ENCODE results near the gene KRTAP4-9. TPM values are rescaled to one million over a fixed set of nuclear protein-coding genes. Genes with fewer than 3 reads are reported as not detected.
"Not testable (repeated sequence)": the region's sequence is repeated elsewhere in the genome, so short reads cannot be mapped to it uniquely, and the experiment has no call there.

KRTAP4-9 gene
- total RNA-seq, 1 experiment from 2014 or later = not detected

- not testable (repeated sequence) for H3K4me3 ChIP-seq (ENCODE audit: low read length); H2AFZ ChIP-seq (ENCODE audit: low read length); H3K36me3 ChIP-seq (ENCODE audit: insufficient read depth, low read length); H3K79me2 ChIP-seq (ENCODE audit: low read length); H3K9ac ChIP-seq (ENCODE audit: low read length); H3K27me3 ChIP-seq (ENCODE audit: low read length); H3K27ac ChIP-seq (ENCODE audit: low read length); H3K9me2 ChIP-seq (replicated peaks; ENCODE audit: insufficient read depth, low read length); H3K9me3 ChIP-seq (ENCODE audit: low read length); H3K4me2 ChIP-seq (ENCODE audit: low read depth, low read length, poor library complexity, severe bottlenecking); H3K4me1 ChIP-seq (ENCODE audit: low read length); DNase-seq; H4K20me1 ChIP-seq (ENCODE audit: insufficient read depth, low read depth, low read length)
These were observed 43.9 kb downstream of the KRTAP4-9 start for GRCh38 chr17:41148971-41149651.

GRCh38 chr17:41149652-41149985, 44.4 kb downstream of the KRTAP4-9 start, which contains the start of gene KRTAP4-5:
TSS of gene KRTAP4-5 (minus strand) at chr17:41149825. CDS start at chr17:41149767, 58 bp downstream.
- H3K27ac ChIP-seq (ENCODE audit: low read length) = no peak within 1 kb of the TSS
- H3K36me3 ChIP-seq (ENCODE audit: insufficient read depth, low read length) = no peaks in the 10 kb centered on the region
- no peak within 1 kb of the TSS for H3K4me3 ChIP-seq (ENCODE audit: low read length)
- H3K4me2 ChIP-seq (ENCODE audit: low read depth, low read length, poor library complexity, severe bottlenecking) = no peak within 1 kb of the TSS
- no peaks in the 10 kb centered on the region for H3K27me3 ChIP-seq (ENCODE audit: low read length)
- H3K9ac ChIP-seq (ENCODE audit: low read length) = no peak within 1 kb of the TSS
- DNase-seq = no peak
- no peaks in the 10 kb centered on the region for H3K4me1 ChIP-seq (ENCODE audit: low read length)
- H3K9me2 ChIP-seq (replicated peaks; ENCODE audit: insufficient read depth, low read length) = no peaks in the 10 kb centered on the region
- H2AFZ ChIP-seq (ENCODE audit: low read length) = no peak within 1 kb of the TSS
- H3K79me2 ChIP-seq (ENCODE audit: low read length) = no peaks in the 10 kb centered on the region
- H3K9me3 ChIP-seq (ENCODE audit: low read length) = no peaks in the 10 kb centered on the region
- no peaks in the 10 kb centered on the region for H4K20me1 ChIP-seq (ENCODE audit: insufficient read depth, low read depth, low read length)

- Histone ChIP-seq H3K4me1 (ENCODE audit: low read length) (no peaks in the 10 kb centered on the region), H3K9ac (ENCODE audit: low read length) (no peak overlapping the region), H3K27ac (ENCODE audit: low read length) (no peak overlapping the region), H2AFZ (ENCODE audit: low read length) (no peak overlapping the region), H4K20me1 (ENCODE audit: insufficient read depth, low read depth, low read length) (no peaks in the 10 kb centered on the region), H3K36me3 (ENCODE audit: insufficient read depth, low read length) (no peaks in the 10 kb centered on the region), H3K4me2 (ENCODE audit: low read depth, low read length, poor library complexity, severe bottlenecking) (no peak overlapping the region), H3K9me2 (replicated peaks; ENCODE audit: insufficient read depth, low read length) (no peaks in the 10 kb centered on the region), H3K4me3 (ENCODE audit: low read length) (no peak overlapping the region), H3K79me2 (ENCODE audit: low read length) (no peaks in the 10 kb centered on the region), H3K27me3 (ENCODE audit: low read length) (no peaks in the 10 kb centered on the region), H3K9me3 (ENCODE audit: low read length) (no peaks in the 10 kb centered on the region)
- DNase-seq = no peak
These were observed 44.8 kb downstream of the KRTAP4-9 start for GRCh38 chr17:41150026-41150425.

GRCh38 chr17:41151525-41151924, 46.3 kb downstream of the KRTAP4-9 start:
- DNase-seq = no peak
- Histone ChIP-seq H4K20me1 (ENCODE audit: insufficient read depth, low read depth, low read length) (no peaks in the 10 kb centered on the region), H3K36me3 (ENCODE audit: insufficient read depth, low read length) (no peaks in the 10 kb centered on the region), H3K9me3 (ENCODE audit: low read length) (no peaks in the 10 kb centered on the region), H3K9ac (ENCODE audit: low read length) (no peak overlapping the region), H2AFZ (ENCODE audit: low read length) (no peak overlapping the region), H3K4me1 (ENCODE audit: low read length) (no peaks in the 10 kb centered on the region), H3K9me2 (replicated peaks; ENCODE audit: insufficient read depth, low read length) (no peaks in the 10 kb centered on the region), H3K79me2 (ENCODE audit: low read length) (no peaks in the 10 kb centered on the region), H3K27ac (ENCODE audit: low read length) (no peak overlapping the region), H3K4me3 (ENCODE audit: low read length) (no peak overlapping the region), H3K4me2 (ENCODE audit: low read depth, low read length, poor library complexity, severe bottlenecking) (no peak overlapping the region), H3K27me3 (ENCODE audit: low read length) (no peaks in the 10 kb centered on the region)

- Histone ChIP-seq H3K9me2 (replicated peaks; ENCODE audit: insufficient read depth, low read length) (no peaks in the 10 kb centered on the region), H3K27ac (ENCODE audit: low read length) (no peak overlapping the region), H3K9ac (ENCODE audit: low read length) (no peak overlapping the region), H3K79me2 (ENCODE audit: low read length) (no peaks in the 10 kb centered on the region), H3K27me3 (ENCODE audit: low read length) (no peaks in the 10 kb centered on the region), H3K36me3 (ENCODE audit: insufficient read depth, low read length) (no peaks in the 10 kb centered on the region), H3K9me3 (ENCODE audit: low read length) (no peaks in the 10 kb centered on the region), H3K4me1 (ENCODE audit: low read length) (no peaks in the 10 kb centered on the region), H3K4me3 (ENCODE audit: low read length) (no peak overlapping the region), H4K20me1 (ENCODE audit: insufficient read depth, low read depth, low read length) (no peaks in the 10 kb centered on the region), H3K4me2 (ENCODE audit: low read depth, low read length, poor library complexity, severe bottlenecking) (no peak overlapping the region), H2AFZ (ENCODE audit: low read length) (no peak overlapping the region)
- no peak for DNase-seq
These were observed 48.7 kb downstream of the KRTAP4-9 start for GRCh38 chr17:41153856-41154255.

Other genes starting within 250 kb of the KRTAP4-9 start
- gene KRT12, start 238.2 kb upstream of the KRTAP4-9 start, total RNA-seq (2014; rRNA removed; shearing (Covaris generic); ENCODE audit: low replicate concordance) = not detected in 2 replicates
- not detected in 2 replicates for gene KRT20, start 220.1 kb upstream of the KRTAP4-9 start, total RNA-seq (2014; rRNA removed; shearing (Covaris generic); ENCODE audit: low replicate concordance)
- gene KRT23, start 167.7 kb upstream of the KRTAP4-9 start, total RNA-seq (2014; rRNA removed; shearing (Covaris generic); ENCODE audit: low replicate concordance) = not detected in 2 replicates
- not detected in 2 replicates for gene KRT39, start 138.4 kb upstream of the KRTAP4-9 start, total RNA-seq (2014; rRNA removed; shearing (Covaris generic); ENCODE audit: low replicate concordance)
- not detected in 2 replicates for gene KRT40, start 121.1 kb upstream of the KRTAP4-9 start, total RNA-seq (2014; rRNA removed; shearing (Covaris generic); ENCODE audit: low replicate concordance)
- gene KRTAP3-3, start 111.2 kb upstream of the KRTAP4-9 start, total RNA-seq (2014; rRNA removed; shearing (Covaris generic); ENCODE audit: low replicate concordance) = not detected in 2 replicates
- not detected in 2 replicates for gene KRTAP3-2, start 105.5 kb upstream of the KRTAP4-9 start, total RNA-seq (2014; rRNA removed; shearing (Covaris generic); ENCODE audit: low replicate concordance)
- gene KRTAP3-1, start 96.3 kb upstream of the KRTAP4-9 start, total RNA-seq (2014; rRNA removed; shearing (Covaris generic); ENCODE audit: low replicate concordance) = not detected in 2 replicates
- not detected in 2 replicates for gene KRTAP1-5, start 78.2 kb upstream of the KRTAP4-9 start, total RNA-seq (2014; rRNA removed; shearing (Covaris generic); ENCODE audit: low replicate concordance)
- not detected in 2 replicates for gene KRTAP1-4, start 75.2 kb upstream of the KRTAP4-9 start, total RNA-seq (2014; rRNA removed; shearing (Covaris generic); ENCODE audit: low replicate concordance)
- not detected in 2 replicates for gene KRTAP1-3, start 70.5 kb upstream of the KRTAP4-9 start, total RNA-seq (2014; rRNA removed; shearing (Covaris generic); ENCODE audit: low replicate concordance)
- not detected in 2 replicates for gene KRTAP1-1, start 63.9 kb upstream of the KRTAP4-9 start, total RNA-seq (2014; rRNA removed; shearing (Covaris generic); ENCODE audit: low replicate concordance)
- gene KRTAP2-1, start 58.1 kb upstream of the KRTAP4-9 start, total RNA-seq (2014; rRNA removed; shearing (Covaris generic); ENCODE audit: low replicate concordance) = not detected in 2 replicates
- gene KRTAP2-2, start 50.2 kb upstream of the KRTAP4-9 start, total RNA-seq (2014; rRNA removed; shearing (Covaris generic); ENCODE audit: low replicate concordance) = not detected in 2 replicates
- not detected in 2 replicates for gene KRTAP2-3, start 45.3 kb upstream of the KRTAP4-9 start, total RNA-seq (2014; rRNA removed; shearing (Covaris generic); ENCODE audit: low replicate concordance)
- gene KRTAP2-4, start 39.5 kb upstream of the KRTAP4-9 start, total RNA-seq (2014; rRNA removed; shearing (Covaris generic); ENCODE audit: low replicate concordance) = not detected in 2 replicates
- not detected in 2 replicates for gene KRTAP4-7, start 21.2 kb upstream of the KRTAP4-9 start, total RNA-seq (2014; rRNA removed; shearing (Covaris generic); ENCODE audit: low replicate concordance)
- not detected in 2 replicates for gene KRTAP4-8, start 7.2 kb upstream of the KRTAP4-9 start, total RNA-seq (2014; rRNA removed; shearing (Covaris generic); ENCODE audit: low replicate concordance)
- gene KRTAP4-16, start 3.2 kb upstream of the KRTAP4-9 start, total RNA-seq (2014; rRNA removed; shearing (Covaris generic); ENCODE audit: low replicate concordance) = not detected in 2 replicates
- gene KRTAP4-11, start 13.0 kb downstream of the KRTAP4-9 start, total RNA-seq (2014; rRNA removed; shearing (Covaris generic); ENCODE audit: low replicate concordance) = not detected in 2 replicates
- gene KRTAP4-12, start 18.8 kb downstream of the KRTAP4-9 start, total RNA-seq (2014; rRNA removed; shearing (Covaris generic); ENCODE audit: low replicate concordance) = not detected in 2 replicates
- not detected in 2 replicates for gene KRTAP4-6, start 35.2 kb downstream of the KRTAP4-9 start, total RNA-seq (2014; rRNA removed; shearing (Covaris generic); ENCODE audit: low replicate concordance)
- gene KRTAP4-5, start 44.4 kb downstream of the KRTAP4-9 start, total RNA-seq (2014; rRNA removed; shearing (Covaris generic); ENCODE audit: low replicate concordance) = not detected in 2 replicates
- gene KRTAP4-4, start 55.4 kb downstream of the KRTAP4-9 start, total RNA-seq (2014; rRNA removed; shearing (Covaris generic); ENCODE audit: low replicate concordance) = not detected in 2 replicates
- gene KRTAP4-3, start 62.8 kb downstream of the KRTAP4-9 start, total RNA-seq (2014; rRNA removed; shearing (Covaris generic); ENCODE audit: low replicate concordance) = not detected in 2 replicates
- gene KRTAP4-2, start 72.8 kb downstream of the KRTAP4-9 start, total RNA-seq (2014; rRNA removed; shearing (Covaris generic); ENCODE audit: low replicate concordance) = not detected in 2 replicates
- gene KRTAP4-1, start 79.5 kb downstream of the KRTAP4-9 start, total RNA-seq (2014; rRNA removed; shearing (Covaris generic); ENCODE audit: low replicate concordance) = not detected in 2 replicates
- gene KRTAP9-1, start 84.5 kb downstream of the KRTAP4-9 start, total RNA-seq (2014; rRNA removed; shearing (Covaris generic); ENCODE audit: low replicate concordance) = not detected in 2 replicates
- not detected in 2 replicates for gene KRTAP9-2, start 121.3 kb downstream of the KRTAP4-9 start, total RNA-seq (2014; rRNA removed; shearing (Covaris generic); ENCODE audit: low replicate concordance)
- not detected in 2 replicates for gene KRTAP9-3, start 127.1 kb downstream of the KRTAP4-9 start, total RNA-seq (2014; rRNA removed; shearing (Covaris generic); ENCODE audit: low replicate concordance)
- not detected in 2 replicates for gene KRTAP9-8, start 132.6 kb downstream of the KRTAP4-9 start, total RNA-seq (2014; rRNA removed; shearing (Covaris generic); ENCODE audit: low replicate concordance)
- gene KRTAP9-4, start 144.3 kb downstream of the KRTAP4-9 start, total RNA-seq (2014; rRNA removed; shearing (Covaris generic); ENCODE audit: low replicate concordance) = not detected in 2 replicates
- gene KRTAP9-9, start 150.0 kb downstream of the KRTAP4-9 start, total RNA-seq (2014; rRNA removed; shearing (Covaris generic); ENCODE audit: low replicate concordance) = not detected in 2 replicates
- gene KRTAP9-6, start 160.0 kb downstream of the KRTAP4-9 start, total RNA-seq (2014; rRNA removed; shearing (Covaris generic); ENCODE audit: low replicate concordance) = not detected in 2 replicates
- not detected in 2 replicates for gene KRTAP9-7, start 170.3 kb downstream of the KRTAP4-9 start, total RNA-seq (2014; rRNA removed; shearing (Covaris generic); ENCODE audit: low replicate concordance)
- gene KRTAP29-1, start 197.5 kb downstream of the KRTAP4-9 start, total RNA-seq (2014; rRNA removed; shearing (Covaris generic); ENCODE audit: low replicate concordance) = not detected in 2 replicates
- not detected in 2 replicates for gene KRTAP16-1, start 203.9 kb downstream of the KRTAP4-9 start, total RNA-seq (2014; rRNA removed; shearing (Covaris generic); ENCODE audit: low replicate concordance)
- 1.6 TPM in 1 of 2 replicates, not detected in the other for gene KRTAP17-1, start 210.3 kb downstream of the KRTAP4-9 start, total RNA-seq (2014; rRNA removed; shearing (Covaris generic); ENCODE audit: low replicate concordance)
- not detected in 2 replicates for gene KRT33A, start 245.4 kb downstream of the KRTAP4-9 start, total RNA-seq (2014; rRNA removed; shearing (Covaris generic); ENCODE audit: low replicate concordance)

All from Karpas-422 (cell line).